Stimulated activated CD4-positive, alpha-beta T cell treated with anti-CD3 and anti-CD28 coated beads, TNF-alpha, amount 100 ng/mL, for 4 hours (primary cell): ENCODE measurements around the gene PHACTR2.
A peak's percentile ranks its signal among the peaks of the same experiment; 100 is the strongest.
"Not testable (repeated sequence)": the region's sequence is repeated elsewhere in the genome, so short reads cannot be mapped to it uniquely, and the experiment has no call there.

Experiments
- DNase-seq, 3 experiments: peaks; one replicate each; pipeline ENCODE4 v3.0.0-alpha.2; 2020; ENCODE audit warnings: low read depth in 3 of 3

The PHACTR2 gene

DNA sequence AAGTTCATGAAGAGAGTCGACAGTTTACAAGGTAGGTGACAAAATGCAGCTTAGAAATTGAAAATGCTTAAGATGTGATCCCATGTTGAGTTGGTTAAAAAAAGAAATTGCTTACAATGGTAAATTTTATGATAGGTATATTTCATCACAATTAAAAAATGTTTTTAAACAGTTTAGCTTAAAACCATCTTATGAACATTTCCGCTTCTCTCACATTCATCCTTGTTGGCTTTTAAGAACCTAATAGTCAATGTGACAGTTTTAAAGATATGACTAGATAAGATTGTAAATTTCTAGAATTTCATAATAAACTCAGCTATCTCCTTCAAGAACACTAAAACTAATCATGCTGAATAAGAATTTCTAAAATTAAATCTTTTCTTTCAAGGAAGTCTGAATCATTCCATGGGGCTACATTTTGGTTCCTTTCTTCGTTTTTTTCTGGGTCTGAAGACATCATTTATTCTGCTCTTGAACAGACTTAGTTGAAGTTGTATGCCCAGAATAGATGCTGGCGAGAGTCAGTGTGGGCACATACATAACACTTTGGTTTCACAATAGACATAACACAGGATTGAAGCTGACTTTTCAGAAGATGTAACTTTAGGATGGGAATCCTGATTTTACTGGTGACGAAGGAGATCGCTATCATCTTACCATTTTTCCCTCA, 129.5 kb downstream of the PHACTR2 start:
- DNase-seq, result no peak

DNA sequence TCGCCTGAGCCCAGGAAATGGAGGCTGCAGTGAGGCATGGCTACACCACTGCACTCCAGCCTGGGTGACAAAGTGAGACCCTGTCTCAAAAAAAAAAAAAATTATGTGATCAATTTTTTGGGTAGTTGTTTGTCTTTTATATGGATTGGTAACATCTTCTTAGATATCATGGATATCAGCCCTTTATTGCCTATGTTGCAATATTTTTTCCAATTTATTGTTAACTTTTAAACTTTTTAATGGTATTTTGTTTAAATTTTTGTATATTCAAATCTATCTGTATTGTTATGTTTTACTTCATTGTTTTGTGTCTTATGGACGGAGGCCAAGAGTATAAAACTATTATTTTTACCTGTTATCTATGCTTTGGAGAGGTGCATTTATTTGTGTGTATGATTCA, 133.0 kb downstream of the PHACTR2 start:
- DNase-seq, result no peak

DNA sequence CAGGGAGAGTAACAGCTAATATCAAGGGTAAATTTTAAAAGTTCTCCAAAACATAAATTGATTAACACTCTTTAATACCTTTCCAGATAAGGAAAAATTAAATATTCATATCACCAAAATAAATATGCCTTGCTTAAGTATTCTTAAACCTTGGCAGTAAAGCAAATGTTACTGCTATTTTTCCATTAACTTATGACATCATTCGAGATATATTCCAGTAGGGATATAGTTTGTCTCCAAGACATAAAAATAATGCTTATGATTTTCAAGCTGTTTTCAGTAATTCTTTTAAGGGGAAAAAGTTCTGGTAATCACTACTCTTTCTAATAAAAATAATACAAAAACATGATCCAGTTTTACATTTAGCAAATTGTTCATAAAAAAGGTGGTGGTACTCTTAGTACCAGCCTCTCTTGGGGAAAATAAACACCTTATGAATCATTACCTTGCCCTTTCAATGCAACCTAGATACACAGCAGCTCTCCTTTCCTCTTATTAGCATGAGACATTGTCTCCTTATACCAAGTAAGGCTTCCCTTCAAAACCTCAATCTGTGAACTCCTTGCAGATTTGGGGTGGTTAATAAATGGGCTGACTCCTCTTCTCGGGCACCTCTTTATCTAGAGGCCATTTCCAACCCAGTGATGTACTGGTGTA, 133.9 kb downstream of the PHACTR2 start:
- no peak for DNase-seq

DNA sequence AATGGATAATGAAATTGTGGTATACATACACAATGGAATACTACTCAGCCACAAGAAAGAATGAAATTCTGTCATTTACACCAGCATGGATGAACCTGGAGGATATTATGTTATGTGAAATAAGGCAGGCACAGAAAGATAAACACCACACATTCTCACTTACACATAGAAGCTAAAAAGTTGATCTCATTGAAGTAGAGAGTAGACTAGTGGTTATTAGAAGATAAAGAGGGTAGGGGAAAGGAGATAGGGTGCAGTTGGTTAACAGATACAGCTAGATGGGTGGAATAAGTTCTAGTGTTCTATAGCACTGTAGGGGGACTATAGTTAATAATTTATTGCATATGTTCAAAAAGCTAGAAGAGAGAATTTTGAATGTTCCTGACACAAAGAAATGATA, 139.9 kb downstream of the PHACTR2 start:
- DNase-seq, result no peak

DNA sequence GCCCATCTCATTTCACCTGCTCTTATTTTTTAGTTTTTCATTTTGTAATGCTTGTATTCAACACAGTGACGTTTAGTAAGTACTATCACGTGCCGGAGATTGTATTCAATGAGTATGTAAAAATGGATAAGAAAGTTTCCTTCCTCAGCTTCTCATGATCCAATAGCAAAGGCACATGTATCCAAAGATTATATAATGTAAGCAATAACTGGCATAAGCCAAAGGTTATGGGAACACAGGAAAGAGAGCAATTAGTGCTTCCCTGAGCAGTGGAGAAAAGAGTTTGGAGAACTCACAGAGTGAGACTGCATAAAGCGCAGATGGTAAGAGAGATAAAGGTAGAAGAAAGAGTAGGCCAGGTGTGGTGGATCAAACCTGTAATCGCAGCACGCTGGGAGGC, 143.6 kb downstream of the PHACTR2 start:
- DNase-seq, result no peak

DNA sequence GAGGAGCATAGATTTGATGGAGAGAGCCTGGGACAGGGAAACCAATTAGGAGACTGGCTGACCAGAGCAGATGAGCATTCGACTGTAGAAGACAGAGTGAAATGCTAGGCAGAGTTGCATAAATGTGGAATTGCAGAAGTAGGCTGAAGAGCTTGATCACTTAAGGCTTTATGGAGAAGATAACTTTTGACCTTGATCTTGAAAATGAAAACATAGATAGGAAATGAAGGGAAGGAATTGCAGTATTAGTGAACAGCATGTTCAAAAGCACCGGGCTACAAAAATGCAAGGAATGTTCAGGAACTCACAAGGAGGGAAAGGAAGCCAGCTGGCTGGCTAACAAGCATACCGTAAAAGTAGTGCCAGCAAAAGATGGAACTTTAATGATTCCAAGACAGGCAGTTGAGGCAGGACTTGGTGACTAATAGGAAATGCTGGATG, 144.8 kb downstream of the PHACTR2 start:
- DNase-seq, result no peak

DNA sequence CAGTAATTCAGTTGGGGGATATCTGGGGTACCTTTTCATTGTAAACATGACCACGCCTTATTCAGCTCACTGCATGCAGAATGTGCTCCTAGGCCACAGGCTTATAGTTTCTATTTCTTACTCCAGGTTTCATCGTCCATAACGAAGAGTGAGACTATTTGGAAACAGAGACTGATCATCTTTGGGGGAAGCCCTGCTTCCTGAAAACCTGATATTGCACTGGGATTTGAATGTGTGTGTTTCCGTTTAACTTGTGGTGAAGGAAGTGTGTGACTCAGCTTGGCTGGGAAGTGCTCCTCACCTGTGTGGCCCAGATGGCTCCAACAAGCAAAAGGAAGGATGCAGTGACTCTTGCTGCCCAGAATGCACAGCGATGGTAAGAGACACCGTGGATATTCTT, 145.8 kb downstream of the PHACTR2 start:
- no peak for DNase-seq

DNA sequence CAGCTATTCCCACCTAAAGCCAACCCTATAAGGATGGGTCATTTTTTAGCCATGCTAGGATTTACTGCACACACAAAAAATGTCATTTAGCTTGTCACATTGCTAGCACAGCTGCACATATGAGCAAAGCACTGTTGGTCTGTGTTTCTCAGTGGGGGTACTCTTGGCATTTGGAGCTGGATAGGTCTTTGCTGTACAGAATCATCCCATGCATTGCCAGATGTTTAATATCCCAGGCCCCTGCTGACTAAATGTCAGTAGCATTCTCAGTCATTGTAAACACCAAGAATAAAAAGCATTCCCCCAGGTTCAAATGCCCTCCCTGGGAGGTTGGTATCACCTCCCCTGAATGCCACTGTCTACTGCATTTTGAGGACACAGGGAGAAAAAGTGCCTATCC, 150.8 kb downstream of the PHACTR2 start:
- DNase-seq, result no peak

DNA sequence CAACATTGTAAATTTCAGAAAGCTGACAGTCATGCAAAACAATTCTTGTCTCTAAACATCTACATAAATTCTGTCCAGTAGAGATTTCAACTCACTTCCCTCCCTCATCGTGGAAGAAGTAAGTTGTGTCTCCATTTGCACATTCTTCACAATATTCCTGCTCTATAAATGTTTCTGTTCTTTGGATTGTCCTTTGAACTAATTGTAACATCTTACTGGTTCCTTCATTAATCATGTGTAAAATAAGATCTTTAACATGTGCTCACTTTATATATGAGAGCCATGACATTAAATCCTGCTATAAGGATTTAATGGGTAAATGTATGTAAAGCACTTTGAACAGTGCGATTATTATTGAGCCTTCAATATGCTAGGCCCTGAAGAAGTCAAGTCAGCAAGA, 158.4 kb downstream of the PHACTR2 start:
- no peak for DNase-seq

DNA sequence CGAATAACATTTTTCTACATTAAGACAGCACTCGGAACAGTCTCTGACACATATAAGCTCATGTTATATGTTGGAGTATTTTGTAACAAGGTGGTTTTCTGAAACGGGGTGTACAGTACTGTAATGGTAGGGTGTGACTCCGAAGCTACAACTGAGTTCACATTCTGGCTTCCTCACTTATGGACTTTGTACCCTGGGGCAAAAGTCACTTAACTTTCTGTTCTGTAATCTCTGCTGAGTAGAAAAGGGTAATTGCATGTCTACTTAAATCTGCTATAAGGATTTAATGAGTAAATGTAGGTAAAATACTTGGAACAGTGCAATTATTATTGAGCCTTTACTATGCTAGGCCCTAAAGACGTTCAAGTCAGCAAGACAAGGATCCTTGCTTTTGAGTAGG, 160.6 kb downstream of the PHACTR2 start:
- DNase-seq, result no peak

DNA sequence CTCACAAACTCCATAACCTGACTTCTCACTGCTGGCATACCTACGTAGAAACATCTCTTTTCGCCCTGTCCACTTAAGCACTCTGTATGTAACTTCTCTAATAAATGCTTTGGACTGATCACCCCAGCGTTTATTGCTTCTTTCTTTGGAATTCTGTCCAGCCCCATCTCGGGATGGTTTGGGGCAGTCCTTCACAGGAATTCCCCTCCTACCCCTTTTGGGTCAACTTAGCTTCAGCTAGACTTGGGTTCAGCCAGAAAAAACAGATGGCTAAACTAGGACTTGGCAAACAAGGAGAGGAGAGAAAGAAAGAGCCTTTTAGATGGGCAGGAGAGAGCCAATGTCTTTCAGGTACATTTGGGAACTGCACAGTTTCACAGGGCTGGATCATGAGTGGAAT, 161.4 kb downstream of the PHACTR2 start:
- no peak for DNase-seq

DNA sequence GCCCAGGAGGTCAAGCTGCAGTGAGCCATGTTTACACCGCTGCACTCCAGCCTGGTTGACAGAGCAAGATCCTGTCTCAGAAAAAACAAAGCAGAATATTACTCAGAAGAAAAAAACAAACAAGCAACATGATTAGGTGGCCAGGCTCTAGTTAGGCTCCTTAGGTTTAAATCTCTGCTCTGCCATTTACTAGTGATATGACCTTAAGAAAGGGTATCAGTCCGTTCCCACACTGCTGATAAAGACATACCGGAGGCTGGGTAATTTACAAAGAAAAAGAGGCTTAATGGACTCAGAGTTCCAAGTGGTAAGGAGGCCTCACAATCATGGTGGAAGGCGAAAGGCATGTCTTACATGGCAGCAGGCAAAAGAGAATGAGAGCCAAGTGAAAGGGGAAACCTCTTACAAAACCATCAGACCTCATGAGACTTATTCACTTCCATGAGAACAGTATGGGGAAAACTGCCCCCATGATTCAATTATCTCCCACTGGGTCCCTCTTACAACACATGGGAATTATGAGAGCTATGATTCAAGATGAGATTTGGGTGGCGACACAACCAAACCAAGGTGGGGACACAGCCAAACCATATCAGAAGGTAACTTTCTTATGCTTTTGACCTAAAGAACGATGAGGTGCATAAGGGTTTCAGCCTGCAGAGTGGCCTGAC, 163.0 kb downstream of the PHACTR2 start:
- DNase-seq, result no peak

DNA sequence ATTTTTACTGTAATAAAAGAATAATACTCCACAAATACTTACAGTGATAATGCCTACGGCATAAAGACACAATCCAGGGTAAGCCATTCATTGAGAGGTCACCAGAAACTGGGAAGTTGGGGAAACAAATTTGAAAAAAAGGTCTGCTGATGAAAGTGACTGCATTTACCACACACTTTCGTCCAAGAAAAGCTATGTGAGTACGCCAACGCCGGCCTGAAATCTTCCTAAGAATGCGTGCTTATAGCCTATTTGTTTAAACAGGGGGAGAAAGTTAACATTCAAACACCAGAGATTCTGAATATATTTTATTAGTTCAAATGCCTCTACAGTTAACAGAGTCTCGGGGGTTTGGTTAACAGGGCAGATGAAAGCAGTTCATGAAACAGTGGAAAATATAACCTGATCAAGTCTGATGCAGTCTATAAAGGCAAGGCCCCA, 164.7 kb downstream of the PHACTR2 start:
- no peak for DNase-seq

DNA sequence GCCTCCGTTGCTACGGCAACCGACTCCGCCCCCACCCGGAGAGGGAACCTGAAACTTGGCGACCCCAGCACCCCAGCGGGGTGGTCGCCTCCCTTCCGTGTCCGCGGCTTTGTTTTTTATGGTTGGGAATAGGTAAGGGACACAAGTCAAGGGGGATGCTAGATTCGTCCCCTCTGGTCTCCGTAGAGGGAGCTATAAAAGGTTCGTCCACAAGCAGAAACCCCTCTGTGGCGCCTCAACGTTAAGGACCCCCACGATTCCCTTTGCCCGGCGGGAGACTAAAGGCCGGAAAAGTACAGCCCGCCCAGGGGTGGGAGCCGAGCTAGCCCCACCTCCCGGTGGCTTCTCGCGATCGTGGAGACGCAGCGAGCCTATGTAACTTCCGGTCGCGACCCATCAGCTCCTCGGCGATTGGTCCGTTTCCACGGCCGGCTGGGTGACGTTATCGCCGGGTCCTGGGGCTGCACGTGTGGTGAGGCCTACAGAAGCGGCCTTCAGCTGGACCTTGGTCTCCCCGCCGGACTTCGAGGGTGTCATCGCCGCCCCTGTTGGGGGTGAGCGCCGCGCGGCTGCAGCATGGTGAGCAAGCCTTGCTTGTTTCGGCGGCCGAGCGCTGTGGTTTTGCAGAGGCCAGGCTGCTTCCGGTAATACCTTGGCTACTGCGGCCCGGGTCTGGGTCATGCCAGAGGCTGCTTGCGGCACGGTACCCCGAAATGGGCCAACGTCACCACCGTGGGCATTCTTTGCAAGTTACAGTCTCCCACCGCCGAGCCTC, 165.3 kb downstream of the PHACTR2 start, which contains the start of gene LTV1:
Gene LTV1 (plus strand): TSS at position 437 of the 775 bp plus-strand sequence. CDS start 140 bp downstream, at position 577.
- peak; percentile 81 to 87 (median 86) for DNase-seq

DNA sequence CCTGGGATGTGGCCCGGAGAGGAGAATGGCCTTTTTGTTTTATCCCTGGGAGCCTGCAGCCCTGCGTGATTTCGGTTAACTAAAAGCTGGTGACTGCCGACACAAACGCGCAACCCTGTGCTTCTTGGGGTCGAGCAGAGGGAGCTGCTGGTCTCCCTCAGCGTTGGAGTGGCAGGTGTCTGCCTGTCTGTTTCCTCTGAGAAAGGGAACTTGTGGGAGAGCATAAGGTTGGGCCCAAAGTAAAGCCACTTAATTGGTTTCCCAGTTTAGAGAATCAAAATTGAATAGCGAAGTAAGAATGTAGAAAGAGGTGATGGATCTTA, 165.9 kb downstream of the PHACTR2 start:
- DNase-seq, result no peak

DNA sequence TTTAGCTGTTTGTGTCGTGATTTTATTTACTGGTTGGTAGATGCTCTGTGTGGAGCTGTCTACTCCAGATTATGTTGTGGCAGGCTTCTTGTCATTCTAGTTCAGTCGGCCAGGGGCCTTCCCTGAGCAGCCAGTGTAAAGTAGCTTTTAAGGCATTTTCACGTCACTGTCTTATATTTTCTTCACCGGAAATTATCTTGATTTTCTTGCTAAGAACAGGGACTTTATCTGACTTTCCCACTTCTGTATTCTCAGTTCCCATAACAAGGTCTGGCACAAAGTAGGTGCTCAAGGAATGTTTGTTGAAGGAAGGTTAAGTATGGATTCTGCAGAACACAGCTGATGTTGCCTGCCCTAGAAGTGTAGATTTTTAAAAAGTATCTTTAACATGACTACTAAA, 166.2 kb downstream of the PHACTR2 start:
- DNase-seq, result no peak

DNA sequence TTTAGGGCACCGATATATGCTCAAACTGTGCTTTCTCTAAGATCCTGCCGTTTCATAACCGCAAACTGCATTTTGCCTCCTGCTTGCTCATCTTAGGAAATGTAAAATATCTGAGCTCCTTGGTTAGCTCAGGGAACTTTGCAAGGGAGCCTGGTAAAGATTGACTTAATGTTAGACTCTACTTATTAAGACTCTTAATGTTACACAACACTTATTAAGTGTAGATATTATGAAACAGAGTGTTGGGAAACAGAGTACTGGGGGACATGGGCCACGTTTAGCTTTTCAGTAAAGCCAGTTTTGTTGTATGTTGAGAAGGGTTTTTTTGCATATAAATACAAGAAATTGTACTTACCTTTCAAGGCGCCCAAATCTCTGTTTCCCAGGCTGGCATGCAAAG, 167.3 kb downstream of the PHACTR2 start:
- no peak for DNase-seq

DNA sequence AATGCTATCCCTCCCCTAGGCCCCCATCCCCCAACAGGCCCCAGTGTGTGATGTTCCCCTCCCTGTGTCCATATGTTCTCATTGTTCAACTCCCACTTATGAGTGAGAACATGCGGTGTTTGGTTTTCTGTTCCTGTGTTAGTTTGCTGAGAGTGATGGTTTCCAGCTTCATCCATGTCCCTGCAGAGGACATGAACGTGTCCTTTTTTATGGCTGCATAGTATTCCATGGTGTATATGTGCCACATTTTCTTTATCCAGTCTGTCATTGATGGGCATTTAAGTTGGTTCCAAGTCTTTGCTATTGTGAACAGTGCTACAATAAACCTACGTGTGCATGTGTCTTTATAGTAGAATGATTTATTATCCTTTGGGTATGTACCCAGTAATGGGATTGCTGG, 173.9 kb downstream of the PHACTR2 start:
- not testable (repeated sequence) for DNase-seq

DNA sequence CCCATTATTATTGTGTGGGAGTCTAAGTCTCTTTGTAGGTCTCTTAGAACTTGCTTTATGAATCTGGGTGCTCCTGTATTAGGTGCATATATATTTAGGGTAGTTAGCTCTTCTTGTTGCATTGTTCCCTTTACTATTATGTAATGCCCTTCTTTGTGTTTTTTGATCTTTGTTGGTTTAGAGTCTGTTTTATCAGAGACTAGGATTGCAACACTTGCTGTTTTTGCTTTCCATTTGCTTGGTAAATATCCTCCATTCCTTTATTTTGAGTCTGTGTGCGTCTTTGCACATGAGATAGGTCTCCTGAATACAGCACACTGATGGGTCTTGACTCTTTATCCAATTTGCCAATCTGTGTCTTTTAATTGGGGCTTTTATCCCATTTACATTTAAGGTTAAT, 177.3 kb downstream of the PHACTR2 start:
- DNase-seq, result not testable (repeated sequence)

DNA sequence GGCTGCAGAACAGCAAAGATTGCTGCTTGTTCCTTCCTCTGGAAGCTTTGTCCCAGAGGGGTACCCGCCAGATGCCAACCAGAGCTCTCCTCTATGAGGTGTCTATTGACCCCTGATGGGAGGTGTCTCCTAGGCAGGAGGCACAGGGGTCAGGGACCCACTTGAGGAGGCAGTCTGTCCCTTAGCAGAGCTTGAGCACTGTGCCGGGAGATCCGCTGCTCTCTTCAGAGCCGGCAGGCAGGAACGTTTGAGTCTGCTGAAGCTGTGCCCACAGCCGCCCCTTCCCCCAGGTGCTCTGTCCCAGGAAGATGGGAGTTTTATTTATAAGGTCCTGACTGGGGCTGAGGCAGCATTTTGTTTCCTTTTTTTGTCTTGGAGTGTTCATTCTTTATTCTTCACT, 179.0 kb downstream of the PHACTR2 start:
- not testable (repeated sequence) for DNase-seq

DNA sequence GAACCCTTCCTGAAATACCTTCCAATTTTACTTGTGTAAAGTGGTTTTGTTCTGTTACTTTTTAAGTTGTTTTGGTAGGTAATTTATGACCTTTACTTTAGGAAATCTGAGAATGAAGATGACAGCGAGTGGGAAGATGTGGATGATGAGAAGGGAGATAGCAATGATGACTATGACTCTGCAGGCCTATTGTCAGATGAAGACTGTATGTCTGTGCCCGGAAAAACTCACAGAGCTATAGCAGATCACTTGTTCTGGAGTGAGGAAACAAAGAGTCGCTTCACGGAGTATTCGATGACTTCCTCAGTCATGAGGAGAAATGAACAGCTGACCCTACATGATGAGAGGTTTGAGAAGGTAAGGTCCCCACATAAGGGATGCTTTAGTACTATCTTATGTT, 179.9 kb downstream of the PHACTR2 start:
- DNase-seq, result no peak
